IMR-90 (cell line): ENCODE measurements around the gene CARMIL1. TPM values are rescaled to one million over a fixed set of nuclear protein-coding genes. Genes with fewer than 3 reads are reported as not detected.

Experiments
- ATAC-seq: fragments of 200-7000 bp; cut with Tn5 transposase; 2 replicates; pipeline ENCODE4 v1.9.1; 2020; ENCODE audit warnings: low read depth, mild to moderate bottlenecking, moderate library complexity
- BruUV-seq: library from RNA; stranded (reverse); fragments of 400-500 nt; replicated peaks from 2 replicates; lab custom pipeline; 2021; lab: Mats Ljungman, UMichigan
- CTCF ChIA-PET: fragments of 300-600 bp; formaldehyde crosslinking; extraction: SDS; loops from one replicate; lab custom pipeline; 2021; ENCODE audit warnings: antibody characterized with exemption; lab: Yijun Ruan, JAX
- POLR2A ChIA-PET: fragments of 300-600 bp; sonication (Branson Sonifier 250); formaldehyde crosslinking; loops from one replicate; lab custom pipeline; 2022; ENCODE audit warnings: antibody characterized with exemption; ENCODE audit not compliant: unreplicated experiment; lab: Charles Lee
- DNase-seq: peaks from one replicate; pipeline ENCODE4 v3.0.0; 2013
- H2AFZ ChIP-seq: replicated peaks from 2 replicates; pipeline ENCODE3; 2013; ENCODE audit warnings: low read length, mild to moderate bottlenecking; ENCODE audit not compliant: poor library complexity
- H2AK5ac ChIP-seq: 2 replicates; pipeline ENCODE4 v1.6.1; 2013; ENCODE audit warnings: low read depth, low read length, inconsistent platforms
- H2AK9ac ChIP-seq: replicated peaks from 2 replicates; pipeline ENCODE3; 2013; ENCODE audit warnings: mild to moderate bottlenecking, low read depth, low read length, moderate library complexity; ENCODE audit not compliant: poor library complexity
- H2BK120ac ChIP-seq: 2 replicates; pipeline ENCODE4 v1.6.1; 2013; ENCODE audit warnings: low read depth, low read length, inconsistent platforms
- H2BK15ac ChIP-seq: 3 replicates; pipeline ENCODE4 v1.6.1; 2013; ENCODE audit warnings: low read depth, low read length, inconsistent platforms
- H2BK20ac ChIP-seq: 2 replicates; pipeline ENCODE4 v1.6.1; 2013; ENCODE audit warnings: low read depth, mild to moderate bottlenecking, inconsistent platforms, low read length, moderate library complexity
- H2BK5ac ChIP-seq: 2 replicates; pipeline ENCODE4 v1.6.1; 2013; ENCODE audit warnings: mild to moderate bottlenecking, low read depth, low read length, inconsistent platforms; ENCODE audit not compliant: poor library complexity, severe bottlenecking
- H3K14ac ChIP-seq: replicated peaks from 2 replicates; pipeline ENCODE4 v1.6.1; 2013; ENCODE audit warnings: low read depth, low read length, inconsistent platforms
- H3K18ac ChIP-seq: 2 replicates; pipeline ENCODE4 v1.6.1; 2013; ENCODE audit warnings: low read depth, low read length, control low read depth
- H3K23ac ChIP-seq: 2 replicates; pipeline ENCODE4 v1.6.1; 2013; ENCODE audit warnings: low read depth, low read length, inconsistent platforms
- H3K27ac ChIP-seq: 2 replicates; pipeline ENCODE4 v1.5.1; 2013; ENCODE audit warnings: mild to moderate bottlenecking, control low read depth, low read length; ENCODE audit not compliant: insufficient read depth
- H3K27me3 ChIP-seq: 2 replicates; pipeline ENCODE4 v1.6.1; 2013; ENCODE audit warnings: low read length; ENCODE audit not compliant: control insufficient read depth, insufficient read depth
- H3K36me3 ChIP-seq: 2 replicates; pipeline ENCODE4 v1.6.1; 2013; ENCODE audit warnings: low read length, mixed read lengths; ENCODE audit not compliant: control insufficient read depth, insufficient read depth
- H3K4ac ChIP-seq: 2 replicates; pipeline ENCODE4 v1.6.1; 2013; ENCODE audit warnings: low read depth, low read length, inconsistent platforms
- H3K4me1 ChIP-seq: 2 replicates; pipeline ENCODE4 v1.6.1; 2013; ENCODE audit warnings: low read length, mixed read lengths; ENCODE audit not compliant: control insufficient read depth, insufficient read depth
- H3K4me2 ChIP-seq: 2 replicates; pipeline ENCODE4 v1.6.1; 2013; ENCODE audit warnings: low read depth, mild to moderate bottlenecking, control low read depth, low read length, moderate library complexity
- H3K4me3 ChIP-seq: 2 replicates; pipeline ENCODE4 v1.5.1; 2013; ENCODE audit warnings: low read depth, mild to moderate bottlenecking, control low read depth, low read length, moderate library complexity; ENCODE audit not compliant: insufficient read depth
- H3K56ac ChIP-seq: 2 replicates; pipeline ENCODE4 v1.6.1; 2013; ENCODE audit warnings: low read length, inconsistent platforms; ENCODE audit not compliant: insufficient read depth; ENCODE audit errors: extremely low read depth
- H3K79me1 ChIP-seq, 2 experiments: 2 replicates each; pipeline ENCODE4 v1.6.1; 2013; ENCODE audit warnings: low read length in 2 of 2, inconsistent platforms in 1 of 2, low read depth in 1 of 2
- H3K9ac ChIP-seq: 2 replicates; pipeline ENCODE4 v1.6.1; 2013; ENCODE audit warnings: low read depth, low read length, control low read depth
- H3K9me1 ChIP-seq: 2 replicates; pipeline ENCODE4 v1.6.1; 2013; ENCODE audit warnings: low read length, inconsistent platforms; ENCODE audit not compliant: insufficient read depth
- H3K9me3 ChIP-seq: 2 replicates; pipeline ENCODE4 v1.6.1; 2013; ENCODE audit warnings: low read length; ENCODE audit not compliant: control insufficient read depth, insufficient read depth
- H4K20me1 ChIP-seq: 2 replicates; pipeline ENCODE4 v1.6.1; 2013; ENCODE audit warnings: low read length, inconsistent platforms; ENCODE audit not compliant: insufficient read depth
- H4K5ac ChIP-seq: 2 replicates; pipeline ENCODE4 v1.6.1; 2013; ENCODE audit warnings: mild to moderate bottlenecking, low read depth, low read length, control low read depth
- H4K8ac ChIP-seq, 2 experiments: 2 replicates each; pipeline ENCODE4 v1.6.1; 2013; ENCODE audit warnings: low read depth in 2 of 2, low read length in 2 of 2, control low read depth in 1 of 2, inconsistent platforms in 1 of 2
- H4K91ac ChIP-seq: 2 replicates; pipeline ENCODE4 v1.6.1; 2013; ENCODE audit warnings: low read depth, low read length, inconsistent platforms; ENCODE audit not compliant: insufficient read depth
- CHD1 ChIP-seq: IDR thresholded peaks from 2 replicates; pipeline ENCODE4 v1.6.1; 2012; ENCODE audit warnings: low read depth, low read length, improper control_type of control experiment
- FOS ChIP-seq: fragments of 150-350 bp; IDR thresholded peaks from 2 replicates; pipeline ENCODE4 v1.6.1; 2016; ENCODE audit warnings: low read depth, low read length
- MXI1 ChIP-seq: IDR thresholded peaks from 2 replicates; pipeline ENCODE4 v1.6.1; 2012; ENCODE audit warnings: low read depth, mild to moderate bottlenecking, low read length, moderate library complexity, borderline replicate concordance
- POLR2A ChIP-seq: IDR thresholded peaks from 2 replicates; pipeline ENCODE4 v1.6.1; 2012; ENCODE audit warnings: mild to moderate bottlenecking, low read depth, low read length
- RAD21 ChIP-seq: IDR thresholded peaks from 2 replicates; pipeline ENCODE4 v1.6.1; 2012; ENCODE audit warnings: low read length, improper control_type of control experiment
- RCOR1 ChIP-seq: IDR thresholded peaks from 2 replicates; pipeline ENCODE4 v1.6.1; 2012; ENCODE audit warnings: mild to moderate bottlenecking, low read length, improper control_type of control experiment; ENCODE audit not compliant: insufficient replicate concordance
- RFX5 ChIP-seq: IDR thresholded peaks from 2 replicates; pipeline ENCODE4 v1.8.0; 2012; ENCODE audit warnings: low read depth, mild to moderate bottlenecking, low read length, moderate library complexity
- WGBS, 2 experiments: methylation state at CpG; one replicate each; pipeline versions ENCODE4 v1.1.5 to v1.1.7; 2013; ENCODE audit warnings: missing lambda C conversion rate in 2 of 2; ENCODE audit not compliant: insufficient read length in 1 of 2; ENCODE audit errors: extremely low coverage in 2 of 2; 5-methylcytosine and 5-hydroxymethylcytosine counted together
- dilution Hi-C: fragments of 300-500 bp; cut with HindIII; formaldehyde crosslinking; loops from one replicate; pipeline ENCODE4 v1.14.3; 2018; ENCODE audit warnings: low sequenced_read_pairs; ENCODE audit not compliant: unreplicated experiment
- in situ Hi-C: fragments of 300-500 bp; cut with MboI; formaldehyde crosslinking; loops from 3 replicates; pipeline ENCODE4 v1.14.3; 2019; ENCODE audit warnings: low sequenced_read_pairs, inconsistent platforms, mixed read lengths
- intact Hi-C: fragments of 100-400 bp; cut with micrococcal nuclease; formaldehyde crosslinking; loops from 2 replicates; pipeline ENCODE4 v1.10.0; 2022
- polyA plus RNA-seq, 3 experiments: library from polyadenylated mRNA; depleted of rRNA; stranded (reverse); fragments of >200 nt; gene quantifications; 2 replicates each; pipeline ENCODE4 v1.2.3, GENCODE V29; 2012; ENCODE audit warnings: low replicate concordance in 1 of 3
- total RNA-seq: library from RNA; depleted of rRNA; stranded (reverse); fragments of >200 nt; gene quantifications from 2 replicates; pipeline ENCODE4 v1.2.3, GENCODE V29; 2012
- TF ChIP-seq, protein P1 (sequence below): conservative IDR thresholded peaks from 2 replicates; pipeline ENCODE4 v1.5.1; 2012; ENCODE audit warnings: mild to moderate bottlenecking, low read depth, low read length, improper control_type of control experiment

CARMIL1 gene
- total and polyA plus RNA-seq, 2 of the 4 experiments (the other 2 are of a cell fraction) = 1.3 to 2.9 TPM

DNA sequence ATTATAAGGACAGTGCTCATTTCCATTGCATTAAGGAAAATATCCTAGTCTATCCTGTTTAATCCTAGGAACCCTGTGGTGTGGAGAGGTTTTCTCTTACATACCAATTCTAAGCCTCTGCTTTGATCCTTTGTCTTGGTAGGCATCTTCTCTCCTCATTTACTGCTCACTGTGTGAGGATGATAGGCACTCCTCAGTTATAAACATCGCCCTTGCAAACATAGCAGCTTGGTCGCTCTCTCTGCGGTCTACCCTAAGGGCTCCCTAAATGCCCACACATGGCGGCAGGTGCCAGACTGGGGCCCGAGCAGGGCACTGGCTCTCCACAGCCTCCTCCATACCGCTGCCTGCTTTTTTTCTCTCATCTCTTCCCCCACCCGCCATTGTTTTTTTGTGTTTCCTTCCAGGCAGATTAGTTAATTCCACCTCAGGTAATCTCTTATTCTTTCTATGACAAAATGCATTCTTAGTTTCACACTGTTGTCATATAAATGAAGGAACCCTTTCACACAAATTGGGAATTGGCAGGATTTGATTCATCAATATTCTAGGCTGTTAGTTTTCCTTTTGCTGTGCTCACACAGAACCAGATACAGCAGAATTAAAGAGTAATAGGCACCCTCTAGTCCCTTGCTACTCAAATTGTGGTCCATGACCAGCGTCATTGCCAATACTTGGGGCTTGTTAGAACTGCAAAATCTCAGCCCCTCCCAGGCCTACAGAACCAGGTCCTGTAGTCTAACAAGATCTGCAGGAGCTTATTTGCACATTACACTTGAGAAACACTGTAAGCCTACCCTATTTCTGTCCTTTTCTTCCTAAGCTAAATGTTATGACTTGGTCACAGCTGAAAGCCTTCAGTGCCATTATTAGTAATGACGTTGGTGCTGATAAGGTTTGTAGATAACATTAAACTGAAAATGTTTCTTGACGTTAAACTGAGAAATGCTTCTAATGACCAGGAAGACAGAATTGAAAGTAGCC lies 36.3 kb downstream of the CARMIL1 start:
- dilution Hi-C loops = no loop called here
- H2BK5ac ChIP-seq = no peak overlapping the region
- H2AK9ac ChIP-seq = no peak overlapping the region
- no peak overlapping the region for H3K4me3 ChIP-seq
- H3K27me3 ChIP-seq = no peaks in the 10 kb centered on the region
- H3K23ac ChIP-seq = no peak overlapping the region
- no peak overlapping the region for H3K4me2 ChIP-seq
- ChIA-PET CTCF (interaction anchor here (0.6 kb wide), 1 partner anchor 97 kb away, joined by 4 read pairs; no protein-coding TSS in a partner anchor), POLR2A (no interaction called here)
- no peak overlapping the region for H3K27ac ChIP-seq
- no peak overlapping the region for H2BK20ac ChIP-seq
- DNase-seq (no peak), ATAC-seq (no peak)
- no peak overlapping the region for H2AFZ ChIP-seq
- H2AK5ac ChIP-seq = no peak overlapping the region; the same call in 1 of the 2 replicates
- peaks cover 11% of the 10 kb centered on the region for H3K4me1 ChIP-seq
- in situ Hi-C loops = no loop called here
- no peak overlapping the region for H2BK15ac ChIP-seq
- H4K8ac ChIP-seq = no peak overlapping the region
- H3K9me1 ChIP-seq = peaks cover 4% of the 10 kb centered on the region
- H3K18ac ChIP-seq = no peak overlapping the region
- BruUV-seq = no TSS peak
- no peak overlapping the region for H3K56ac ChIP-seq
- TF ChIP-seq POLR2A = no peak
- no peak for TF ChIP-seq RAD21
- no peak for TF ChIP-seq MXI1
- TF ChIP-seq, protein P1, sequence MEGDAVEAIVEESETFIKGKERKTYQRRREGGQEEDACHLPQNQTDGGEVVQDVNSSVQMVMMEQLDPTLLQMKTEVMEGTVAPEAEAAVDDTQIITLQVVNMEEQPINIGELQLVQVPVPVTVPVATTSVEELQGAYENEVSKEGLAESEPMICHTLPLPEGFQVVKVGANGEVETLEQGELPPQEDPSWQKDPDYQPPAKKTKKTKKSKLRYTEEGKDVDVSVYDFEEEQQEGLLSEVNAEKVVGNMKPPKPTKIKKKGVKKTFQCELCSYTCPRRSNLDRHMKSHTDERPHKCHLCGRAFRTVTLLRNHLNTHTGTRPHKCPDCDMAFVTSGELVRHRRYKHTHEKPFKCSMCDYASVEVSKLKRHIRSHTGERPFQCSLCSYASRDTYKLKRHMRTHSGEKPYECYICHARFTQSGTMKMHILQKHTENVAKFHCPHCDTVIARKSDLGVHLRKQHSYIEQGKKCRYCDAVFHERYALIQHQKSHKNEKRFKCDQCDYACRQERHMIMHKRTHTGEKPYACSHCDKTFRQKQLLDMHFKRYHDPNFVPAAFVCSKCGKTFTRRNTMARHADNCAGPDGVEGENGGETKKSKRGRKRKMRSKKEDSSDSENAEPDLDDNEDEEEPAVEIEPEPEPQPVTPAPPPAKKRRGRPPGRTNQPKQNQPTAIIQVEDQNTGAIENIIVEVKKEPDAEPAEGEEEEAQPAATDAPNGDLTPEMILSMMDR = no peak
- no peak for TF ChIP-seq RFX5
- TF ChIP-seq FOS = no peak
- TF ChIP-seq CHD1 = no peak
- no peak for TF ChIP-seq RCOR1
- H4K5ac ChIP-seq = no peak overlapping the region
- no peak overlapping the region for H3K4ac ChIP-seq
- no peaks in the 10 kb centered on the region for H3K9me3 ChIP-seq
- intact Hi-C loops = no loop called here
- H3K36me3 ChIP-seq = no peaks in the 10 kb centered on the region
- no peak overlapping the region for H3K14ac ChIP-seq
- H4K91ac ChIP-seq = no peak overlapping the region
- peaks cover 0 to 8% of the 10 kb centered on the region in 2 experiments; a peak in 2 of 4 replicates for H3K79me1 ChIP-seq
- H4K20me1 ChIP-seq = no peaks in the 10 kb centered on the region
- H3K9ac ChIP-seq = no peak overlapping the region
- 58% methylated on average over 4 of the region's 10 CpGs; no CpG with 5 or more reads in 1 of the 2 experiments for WGBS, 2 experiments
- no peak overlapping the region for H2BK120ac ChIP-seq
